H9 (cell line): ENCODE results near the gene TSPEAR. TPM values are rescaled to one million over a fixed set of nuclear protein-coding genes. Genes with fewer than 3 reads are reported as not detected.

Source experiments
- DNase-seq: peaks from one replicate; pipeline ENCODE4 v3.0.0-alpha.2; 2017
- H2AFZ ChIP-seq: one replicate; pipeline ENCODE4 v1.6.1; 2013; ENCODE audit warnings: mild to moderate bottlenecking, low read length, control low read depth, moderate library complexity
- H2AK5ac ChIP-seq: 2 replicates; pipeline ENCODE4 v1.6.1; 2013; ENCODE audit warnings: low read length, control low read depth, mixed read lengths; ENCODE audit not compliant: insufficient read length
- H2BK120ac ChIP-seq: one replicate; pipeline ENCODE4 v1.6.1; 2013; ENCODE audit warnings: low read depth, mild to moderate bottlenecking, low read length, control low read depth, inconsistent platforms; ENCODE audit not compliant: poor library complexity, severe bottlenecking
- H2BK12ac ChIP-seq: 2 replicates; pipeline ENCODE4 v1.6.1; 2013; ENCODE audit warnings: low read length, control low read depth, mixed read lengths, low read depth; ENCODE audit not compliant: insufficient read length
- H2BK15ac ChIP-seq: 2 replicates; pipeline ENCODE4 v1.6.1; 2013; ENCODE audit warnings: low read depth, low read length, control low read depth
- H2BK20ac ChIP-seq: one replicate; pipeline ENCODE4 v1.6.1; 2013; ENCODE audit warnings: low read depth, mild to moderate bottlenecking, low read length, control low read depth, inconsistent platforms; ENCODE audit not compliant: poor library complexity, severe bottlenecking
- H2BK5ac ChIP-seq: 2 replicates; pipeline ENCODE4 v1.6.1; 2013; ENCODE audit warnings: low read length, control low read depth, mixed read lengths; ENCODE audit not compliant: insufficient read length
- H3K14ac ChIP-seq: 2 replicates; pipeline ENCODE4 v1.6.1; 2013; ENCODE audit warnings: low read length, control low read depth; ENCODE audit not compliant: insufficient read depth
- H3K18ac ChIP-seq: 2 replicates; pipeline ENCODE4 v1.6.1; 2013; ENCODE audit warnings: low read depth, mild to moderate bottlenecking, mixed read lengths, low read length, control low read depth; ENCODE audit not compliant: insufficient read length
- H3K23ac ChIP-seq: 2 replicates; pipeline ENCODE4 v1.6.1; 2013; ENCODE audit warnings: low read length, control low read depth, mixed read lengths, low read depth; ENCODE audit not compliant: insufficient read length
- H3K23me2 ChIP-seq: 2 replicates; pipeline ENCODE4 v1.6.1; 2013; ENCODE audit warnings: low read depth, mild to moderate bottlenecking, mixed read lengths, low read length, control low read depth; ENCODE audit not compliant: insufficient read length, poor library complexity, severe bottlenecking
- H3K27ac ChIP-seq: 2 replicates; pipeline ENCODE4 v1.5.1; 2013; ENCODE audit warnings: low read length, control low read depth, mixed read lengths, low read depth; ENCODE audit not compliant: insufficient read length
- H3K27me3 ChIP-seq: 2 replicates; pipeline ENCODE4 v1.6.1; 2013; ENCODE audit warnings: low read length, control low read depth, inconsistent platforms; ENCODE audit not compliant: insufficient read depth
- H3K4ac ChIP-seq: 2 replicates; pipeline ENCODE4 v1.6.1; 2013; ENCODE audit warnings: low read depth, mild to moderate bottlenecking, control low read depth, inconsistent platforms, low read length, moderate library complexity
- H3K4me1 ChIP-seq: 2 replicates; pipeline ENCODE4 v1.6.1; 2013; ENCODE audit warnings: low read length, control low read depth, inconsistent platforms; ENCODE audit not compliant: insufficient read depth
- H3K4me2 ChIP-seq: 2 replicates; pipeline ENCODE4 v1.6.1; 2013; ENCODE audit warnings: low read length, control low read depth, mixed read lengths; ENCODE audit not compliant: insufficient read length, insufficient read depth
- H3K56ac ChIP-seq: 2 replicates; pipeline ENCODE4 v1.6.1; 2013; ENCODE audit warnings: low read depth, mild to moderate bottlenecking, mixed read lengths, low read length, control low read depth; ENCODE audit not compliant: insufficient read length
- H3K79me1 ChIP-seq: 2 replicates; pipeline ENCODE4 v1.6.1; 2013; ENCODE audit warnings: low read depth, mild to moderate bottlenecking, moderate library complexity, low read length, control low read depth, inconsistent platforms; ENCODE audit not compliant: insufficient read depth, poor library complexity, severe bottlenecking
- H3K79me2 ChIP-seq: 2 replicates; pipeline ENCODE4 v1.6.1; 2013; ENCODE audit warnings: low read length, control low read depth, inconsistent platforms; ENCODE audit not compliant: insufficient read depth
- H3K9ac ChIP-seq: 2 replicates; pipeline ENCODE4 v1.6.1; 2013; ENCODE audit warnings: low read length, control low read depth, mixed read lengths; ENCODE audit not compliant: insufficient read length; ENCODE audit errors: extremely low read depth
- H3K9me3 ChIP-seq: one replicate; pipeline ENCODE4 v1.6.1; 2013; ENCODE audit warnings: low read depth, low read length, inconsistent platforms; ENCODE audit not compliant: control insufficient read depth
- H3T11ph ChIP-seq: one replicate; pipeline ENCODE4 v1.6.1; 2013; ENCODE audit warnings: mild to moderate bottlenecking, low read length, control low read depth, inconsistent platforms
- H4K20me1 ChIP-seq: one replicate; pipeline ENCODE4 v1.6.1; 2013; ENCODE audit not compliant: control insufficient read depth, insufficient read length, insufficient read depth
- H4K5ac ChIP-seq: 2 replicates; pipeline ENCODE4 v1.6.1; 2013; ENCODE audit warnings: low read depth, mild to moderate bottlenecking, mixed read lengths, low read length, control low read depth; ENCODE audit not compliant: insufficient read length
- H4K8ac ChIP-seq: replicated peaks from 2 replicates; pipeline ENCODE4 v1.6.1; 2013; ENCODE audit warnings: low read length, control low read depth, mixed read lengths, low read depth; ENCODE audit not compliant: insufficient read length
- H4K91ac ChIP-seq: 2 replicates; pipeline ENCODE4 v1.6.1; 2013; ENCODE audit warnings: low read depth, mild to moderate bottlenecking, moderate library complexity, mixed read lengths, low read length, control low read depth; ENCODE audit not compliant: insufficient read length
- H3K27ac Mint-ChIP-seq, 3 experiments: 2 replicates in 2 of 3; 3 replicates in 1 of 3; pipeline ENCODE4 v1.8.0; 2020 to 2021; ENCODE audit warnings: mixed read lengths in 3 of 3, mild to moderate bottlenecking in 1 of 3, moderate library complexity in 1 of 3
- H3K27me3 Mint-ChIP-seq: 2 replicates; pipeline ENCODE4 v1.8.0; 2021; ENCODE audit warnings: low read depth, mild to moderate bottlenecking, moderate library complexity, mixed read lengths
- H3K36me3 Mint-ChIP-seq, 3 experiments: 2 replicates in 2 of 3; 3 replicates in 1 of 3; pipeline ENCODE4 v1.8.0; 2020 to 2021; ENCODE audit warnings: low read depth in 3 of 3, mixed read lengths in 3 of 3; ENCODE audit not compliant: insufficient read depth in 1 of 3
- H3K4me1 Mint-ChIP-seq, 2 experiments: 2 replicates each; pipeline ENCODE4 v1.8.0; 2020; ENCODE audit warnings: mixed read lengths in 2 of 2
- H3K4me3 Mint-ChIP-seq, 2 experiments: 2 replicates in 1 of 2; 3 replicates in 1 of 2; pipeline ENCODE4 v1.8.0; 2020 to 2021; ENCODE audit warnings: mild to moderate bottlenecking in 2 of 2, mixed read lengths in 2 of 2, moderate library complexity in 1 of 2
- H3K9me3 Mint-ChIP-seq, 2 experiments: 2 replicates in 1 of 2; 3 replicates in 1 of 2; pipeline ENCODE4 v1.8.0; 2020; ENCODE audit warnings: mild to moderate bottlenecking in 2 of 2, mixed read lengths in 2 of 2, moderate library complexity in 1 of 2
- CTCF ChIP-seq: fragments of 200-600 bp; sonication (generic); conservative IDR thresholded peaks from 3 replicates; pipeline ENCODE4 v1.8.0; 2021; ENCODE audit warnings: antibody characterized with exemption, mild to moderate bottlenecking
- WGBS: extraction: QIAGEN DNeasy Blood & Tissue Kit; methylation state at CpG from one replicate; pipeline ENCODE4 v1.1.7; 2013; ENCODE audit warnings: missing lambda C conversion rate, low lambda C conversion rate, mixed read lengths; ENCODE audit not compliant: insufficient read length; ENCODE audit errors: extremely low coverage; 5-methylcytosine and 5-hydroxymethylcytosine counted together
- total RNA-seq: library from RNA; stranded (reverse); gene quantifications from 2 replicates; pipeline ENCODE4 v1.2.1, GENCODE V29; 2021

Gene TSPEAR
- total RNA-seq, 1 experiment from 2014 or later: 1.3 TPM

GRCh38 chr21:44585892-44586291 lies 125.5 kb downstream of the TSPEAR start:
- no peaks in the 10 kb centered on the region for H4K20me1 ChIP-seq
- H3K4me2 ChIP-seq: no peak overlapping the region
- H3K23ac ChIP-seq: no peak overlapping the region
- H3K14ac ChIP-seq: no peak overlapping the region
- no peak overlapping the region for H3K9ac ChIP-seq
- no peak overlapping the region for H4K91ac ChIP-seq
- H3K4me1 ChIP-seq: no peaks in the 10 kb centered on the region
- H3K79me1 ChIP-seq: no peaks in the 10 kb centered on the region
- Mint-ChIP-seq H3K4me1 (peaks cover 15 to 19% of the 10 kb centered on the region in 2 experiments), H3K27ac (no peak overlapping the region), H3K27me3 (peaks cover 14% of the 10 kb centered on the region), H3K9me3 (peaks cover 4 to 14% of the 10 kb centered on the region in 2 experiments), H3K36me3 (peaks cover 0 to 11% (median 0%) of the 10 kb centered on the region in 3 experiments; a peak in 4 of 7 replicates), H3K4me3 (no peak overlapping the region)
- H2BK20ac ChIP-seq: no peak overlapping the region
- no peak overlapping the region for H2BK120ac ChIP-seq
- no peaks in the 10 kb centered on the region for H3K23me2 ChIP-seq
- no peak overlapping the region for H4K8ac ChIP-seq
- no peak overlapping the region for H3K18ac ChIP-seq
- no peaks in the 10 kb centered on the region for H3K9me3 ChIP-seq
- WGBS: no CpG with 5 or more reads among the region's 3 CpGs
- H2BK15ac ChIP-seq: no peak overlapping the region
- H3K79me2 ChIP-seq: no peaks in the 10 kb centered on the region
- no peak overlapping the region for H2AFZ ChIP-seq
- no peak overlapping the region for H3T11ph ChIP-seq
- no peak overlapping the region for H2AK5ac ChIP-seq
- H3K27ac ChIP-seq: no peak overlapping the region
- DNase-seq: no peak
- H3K4ac ChIP-seq: no peak overlapping the region
- no peak for TF ChIP-seq CTCF
- H2BK12ac ChIP-seq: no peak overlapping the region
- no peak overlapping the region for H3K56ac ChIP-seq
- H3K27me3 ChIP-seq: no peaks in the 10 kb centered on the region
- H2BK5ac ChIP-seq: no peak overlapping the region
- no peak overlapping the region for H4K5ac ChIP-seq
